GM12878 (cell line): ENCODE measurements around the gene LGALS9.

Experiments used
- HCFC1 ChIP-seq: fragments of 150-350 bp; IDR thresholded peaks from 2 replicates; pipeline ENCODE4 v1.6.1; 2014; ENCODE audit warnings: low read length
- HDAC2 ChIP-seq: fragments of 200-600 bp; sonication (generic); IDR thresholded peaks from 2 replicates; pipeline ENCODE4 v1.6.1; 2017
- SMC3 ChIP-seq: IDR thresholded peaks from 2 replicates; pipeline ENCODE4 v1.6.1; 2011; ENCODE audit warnings: low read length, improper control_type of control experiment, borderline replicate concordance
- TF ChIP-seq, protein P1 (sequence below): IDR thresholded peaks from 2 replicates; pipeline ENCODE4 v1.6.1; 2011; ENCODE audit warnings: low read depth, mild to moderate bottlenecking, low read length, moderate library complexity, borderline replicate concordance; ENCODE audit errors: extremely low read depth
- TF ChIP-seq, protein P2 (sequence below): IDR thresholded peaks from 2 replicates; pipeline ENCODE4 v1.6.1; 2011; ENCODE audit warnings: borderline replicate concordance, low read depth, mild to moderate bottlenecking, moderate library complexity, low read length; ENCODE audit not compliant: insufficient read depth, poor library complexity, severe bottlenecking

GRCh38 chr17:27582696-27583095 lies 48.3 kb upstream of the LGALS9 start:
- TF ChIP-seq, protein P1, sequence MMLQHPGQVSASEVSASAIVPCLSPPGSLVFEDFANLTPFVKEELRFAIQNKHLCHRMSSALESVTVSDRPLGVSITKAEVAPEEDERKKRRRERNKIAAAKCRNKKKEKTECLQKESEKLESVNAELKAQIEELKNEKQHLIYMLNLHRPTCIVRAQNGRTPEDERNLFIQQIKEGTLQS: no peak
- TF ChIP-seq HDAC2 (no peak), SMC3 (no peak), HCFC1 (no peak)
- TF ChIP-seq, protein P2, sequence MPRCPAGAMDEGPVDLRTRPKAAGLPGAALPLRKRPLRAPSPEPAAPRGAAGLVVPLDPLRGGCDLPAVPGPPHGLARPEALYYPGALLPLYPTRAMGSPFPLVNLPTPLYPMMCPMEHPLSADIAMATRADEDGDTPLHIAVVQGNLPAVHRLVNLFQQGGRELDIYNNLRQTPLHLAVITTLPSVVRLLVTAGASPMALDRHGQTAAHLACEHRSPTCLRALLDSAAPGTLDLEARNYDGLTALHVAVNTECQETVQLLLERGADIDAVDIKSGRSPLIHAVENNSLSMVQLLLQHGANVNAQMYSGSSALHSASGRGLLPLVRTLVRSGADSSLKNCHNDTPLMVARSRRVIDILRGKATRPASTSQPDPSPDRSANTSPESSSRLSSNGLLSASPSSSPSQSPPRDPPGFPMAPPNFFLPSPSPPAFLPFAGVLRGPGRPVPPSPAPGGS: no peak
